OCI-M2 (cell line): ENCODE data around the gene TEAD2.
A peak's percentile ranks its signal among the peaks of the same experiment; 100 is the strongest.
"Not testable (repeated sequence)": the region's sequence is repeated elsewhere in the genome, so short reads cannot be mapped to it uniquely, and the experiment has no call there.

Experiments
- DNase-seq: peaks from one replicate; lab custom pipeline; 2025; ENCODE audit not compliant: unreplicated experiment; lab: John Stamatoyannopoulos, UW

Gene TEAD2

GRCh38 chr19:49387936-49388372 is 25.7 kb upstream of the TEAD2 start, which contains the start of gene KASH5:
Gene KASH5, plus strand, starts transcription at chr19:49388249. Its CDS starts 2,635 bp downstream, at chr19:49390884.
- DNase-seq, result no peak

DNA sequence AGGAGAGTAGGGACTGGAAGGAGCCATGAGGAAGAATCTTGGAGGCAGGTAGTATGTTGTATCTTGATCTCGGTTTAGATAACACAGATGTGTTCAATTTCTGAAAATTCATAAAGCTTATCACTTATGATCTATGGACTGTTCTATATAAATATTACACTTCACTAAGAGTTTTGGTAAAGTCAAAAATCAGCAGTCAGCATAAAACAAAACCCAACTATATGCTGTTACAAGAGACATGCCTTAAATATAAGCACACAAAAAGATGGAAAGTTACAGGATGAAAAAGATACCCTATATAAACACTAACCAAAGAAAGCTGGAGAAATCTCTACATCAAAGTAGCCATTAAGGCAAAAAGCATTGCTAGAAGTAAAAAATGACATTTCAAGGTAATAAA is 21.4 kb upstream of the TEAD2 start:
- no peak for DNase-seq

GRCh38 chr19:49382639-49383038 is 20.4 kb upstream of the TEAD2 start:
- DNase-seq, result no peak

- no peak for DNase-seq
Observed at GRCh38 chr19:49380391-49380790, 18.2 kb upstream of the TEAD2 start.

GRCh38 chr19:49378512-49378911 is 16.3 kb upstream of the TEAD2 start:
- no peak for DNase-seq

DNA sequence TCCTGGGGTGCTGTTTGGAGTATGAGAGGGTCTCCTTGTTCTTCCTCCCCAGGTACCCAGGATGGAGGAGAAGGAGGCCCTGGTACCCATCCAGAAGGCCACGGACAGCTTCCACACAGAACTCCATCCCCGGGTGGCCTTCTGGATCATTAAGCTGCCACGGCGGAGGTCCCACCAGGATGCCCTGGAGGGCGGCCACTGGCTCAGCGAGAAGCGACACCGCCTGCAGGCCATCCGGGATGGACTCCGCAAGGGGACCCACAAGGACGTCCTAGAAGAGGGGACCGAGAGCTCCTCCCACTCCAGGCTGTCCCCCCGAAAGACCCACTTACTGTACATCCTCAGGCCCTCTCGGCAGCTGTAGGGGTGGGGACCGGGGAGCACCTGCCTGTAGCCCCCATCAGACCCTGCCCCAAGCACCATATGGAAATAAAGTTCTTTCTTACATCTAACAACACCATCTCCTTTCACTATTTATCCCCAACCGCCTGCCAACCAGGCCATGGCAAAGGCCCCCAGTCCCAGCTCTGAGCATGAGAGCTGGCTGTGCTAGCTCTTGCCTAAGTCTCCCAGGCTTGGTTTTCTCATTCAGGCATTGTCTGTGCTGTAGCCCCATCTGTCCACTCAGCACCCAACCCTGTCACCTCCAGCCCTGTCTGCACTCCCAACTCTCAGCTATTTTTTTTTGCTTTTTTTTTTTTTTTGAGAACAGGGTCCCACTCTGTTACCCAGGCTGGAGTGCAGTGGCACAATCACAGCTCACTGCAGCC is 12.6 kb upstream of the TEAD2 start:
- no peak for DNase-seq

DNA sequence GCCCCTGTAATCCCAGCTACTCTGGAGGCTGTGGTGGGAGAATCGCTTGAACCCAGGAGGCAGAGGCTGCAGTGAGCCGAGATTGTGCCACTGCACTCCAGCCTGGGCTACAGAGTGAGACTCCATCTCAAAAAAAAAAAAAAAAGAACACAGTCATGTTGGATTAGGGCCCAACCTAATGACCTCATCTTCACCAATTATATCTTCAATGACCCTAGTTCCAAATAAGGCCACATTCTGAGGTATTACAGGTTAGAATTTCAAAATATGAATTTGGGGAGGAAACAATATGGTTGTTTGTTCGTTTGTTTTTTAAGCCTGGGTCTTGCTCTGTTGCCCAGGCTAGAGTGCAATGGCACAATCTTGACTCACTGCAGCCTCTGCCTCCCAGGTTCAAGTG is 11.0 kb upstream of the TEAD2 start:
- DNase-seq, result not testable (repeated sequence)

DNA sequence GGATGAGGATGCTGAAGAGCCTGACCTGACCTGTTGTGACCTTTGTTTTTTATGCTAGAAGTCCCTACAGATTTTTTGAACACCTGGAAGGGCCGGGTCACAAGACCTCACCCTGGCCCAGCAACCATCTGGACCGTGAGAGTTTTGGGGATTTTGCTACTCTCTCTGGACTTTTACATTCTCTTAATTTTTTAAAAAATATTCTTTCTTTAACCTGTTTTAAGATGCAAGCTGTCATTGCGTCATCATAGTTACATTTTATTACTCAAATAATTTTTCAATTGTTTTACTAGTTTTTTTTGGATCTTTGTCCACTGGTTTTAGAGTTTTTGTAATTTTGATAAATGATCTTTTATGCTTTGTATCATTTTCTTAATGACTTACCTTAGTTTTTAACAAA is 9.0 kb upstream of the TEAD2 start:
- no peak for DNase-seq

DNA sequence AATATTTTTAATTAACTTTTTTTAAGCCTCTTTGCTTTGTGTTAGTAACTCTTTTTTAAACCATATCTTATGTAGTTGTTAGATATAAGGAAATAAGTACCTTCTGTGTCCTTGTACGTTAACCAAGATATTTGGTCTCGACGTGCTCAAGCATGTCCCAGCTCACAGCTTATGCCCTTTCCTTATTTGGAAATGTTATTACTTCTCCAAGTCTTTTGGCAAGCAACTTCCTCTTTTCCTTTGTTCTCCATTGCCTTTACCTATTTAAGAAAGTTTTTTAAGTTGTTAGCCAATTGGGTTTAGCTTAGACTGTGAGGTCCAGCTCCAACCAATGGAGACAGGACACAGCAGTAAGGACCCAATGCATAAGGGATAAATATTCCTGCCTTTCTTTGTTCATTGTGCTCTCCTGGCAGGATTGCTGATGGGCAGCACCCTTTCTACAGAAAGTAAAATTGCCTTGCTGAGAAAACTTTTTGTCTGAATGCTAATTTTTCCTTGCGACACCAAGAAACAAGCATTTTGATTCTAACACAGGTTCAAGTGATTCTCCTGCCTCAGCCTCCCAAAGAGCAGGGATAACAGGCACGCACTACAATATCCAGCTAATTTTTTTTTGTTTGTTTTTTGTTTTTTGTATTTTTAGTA is 6.6 kb upstream of the TEAD2 start:
- no peak for DNase-seq

- no peak for DNase-seq
Observed at GRCh38 chr19:49366110-49366509, 3.9 kb upstream of the TEAD2 start.

DNA sequence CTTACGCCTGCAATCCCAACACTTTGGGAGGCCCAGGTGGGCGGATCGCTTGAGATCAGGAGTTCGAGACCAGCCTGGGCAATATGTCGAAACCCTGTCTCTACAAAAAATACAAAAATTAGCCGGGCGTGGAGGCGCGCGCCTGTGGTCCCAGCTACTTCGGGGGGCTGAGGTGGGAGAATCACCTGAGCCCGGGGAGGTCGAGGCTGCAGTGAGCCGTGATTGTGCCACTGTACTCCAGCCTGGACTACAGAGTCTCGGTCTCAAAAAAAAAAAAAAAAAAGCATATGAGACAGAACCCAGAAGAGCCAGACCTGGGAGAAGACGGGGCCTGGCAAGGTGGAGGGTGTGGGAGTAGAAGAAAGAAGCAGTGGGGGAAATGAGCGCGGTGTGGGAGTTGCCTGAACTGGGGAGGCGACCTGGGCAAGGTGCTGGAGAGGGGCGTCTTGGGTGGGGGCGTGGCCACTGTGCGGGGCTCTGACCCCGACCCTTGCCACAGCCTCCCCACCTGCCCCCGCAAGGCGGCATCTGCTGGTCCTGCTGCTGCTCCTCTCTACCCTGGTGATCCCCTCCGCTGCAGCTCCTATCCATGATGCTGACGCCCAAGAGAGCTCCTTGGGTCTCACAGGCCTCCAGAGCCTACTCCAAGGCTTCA is 2.0 kb upstream of the TEAD2 start:
- no peak for DNase-seq

- DNase-seq, result peak; percentile 87
Observed at GRCh38 chr19:49363268-49364082, 1.3 kb upstream of the TEAD2 start, which contains the start of gene DKKL1. Gene DKKL1, plus strand, starts transcription at chr19:49363877. Its CDS starts 122 bp downstream, at chr19:49363999.

- DNase-seq, result no peak
Observed at GRCh38 chr19:49362929-49363267, 682 bp upstream of the TEAD2 start.

GRCh38 chr19:49361438-49362047 is 673 bp downstream of the TEAD2 start:
- DNase-seq, result no peak

DNA sequence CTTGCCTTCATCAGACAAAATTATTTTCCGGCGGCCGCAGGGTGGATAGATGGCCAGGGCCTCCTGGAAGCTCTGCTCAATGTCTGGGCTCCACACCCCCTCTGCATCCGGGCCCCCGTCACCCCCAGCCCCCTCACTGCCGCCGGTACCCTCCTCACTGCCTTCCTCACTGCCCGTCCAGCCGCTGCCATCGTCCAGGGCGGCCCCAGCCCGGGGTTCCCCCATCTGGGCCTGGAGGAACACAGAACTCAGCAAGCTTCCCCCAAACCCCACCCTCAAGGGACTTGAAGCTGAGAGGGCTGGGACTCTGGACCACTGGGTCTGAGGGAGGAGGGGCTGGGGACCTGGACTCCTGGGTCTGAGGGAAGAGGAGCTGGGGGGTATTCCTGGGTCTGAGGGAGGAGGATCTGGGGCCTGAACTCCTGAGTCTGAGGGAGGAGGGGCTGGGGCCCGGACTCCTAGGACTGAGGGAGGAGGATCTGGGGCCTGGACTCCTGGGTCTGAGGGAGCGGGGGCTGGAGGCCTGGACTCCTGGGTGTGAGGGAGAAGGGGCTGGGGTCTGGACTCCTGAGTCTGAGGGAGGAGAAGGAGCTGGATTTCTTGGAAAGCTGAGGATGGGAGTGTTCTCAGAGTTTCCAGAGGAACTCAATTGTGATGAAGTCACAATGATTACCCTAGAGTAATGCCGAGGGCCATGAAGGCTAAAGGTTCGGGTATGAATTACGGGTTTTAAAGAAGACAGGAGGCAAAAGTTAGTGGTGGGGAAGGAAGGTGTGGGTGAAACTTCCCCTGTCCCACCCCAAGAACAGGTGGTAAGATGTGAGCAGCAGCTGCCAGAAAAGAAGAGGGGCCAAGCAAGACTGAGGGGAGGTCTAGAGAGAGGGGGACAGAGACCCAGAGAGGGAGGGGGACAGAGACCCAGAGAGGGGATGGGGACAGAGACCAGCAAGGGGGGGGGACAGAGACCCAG is 2.1 kb downstream of the TEAD2 start:
- DNase-seq, result no peak

- no peak for DNase-seq
Observed at GRCh38 chr19:49357186-49357585, 5.0 kb downstream of the TEAD2 start.

DNA sequence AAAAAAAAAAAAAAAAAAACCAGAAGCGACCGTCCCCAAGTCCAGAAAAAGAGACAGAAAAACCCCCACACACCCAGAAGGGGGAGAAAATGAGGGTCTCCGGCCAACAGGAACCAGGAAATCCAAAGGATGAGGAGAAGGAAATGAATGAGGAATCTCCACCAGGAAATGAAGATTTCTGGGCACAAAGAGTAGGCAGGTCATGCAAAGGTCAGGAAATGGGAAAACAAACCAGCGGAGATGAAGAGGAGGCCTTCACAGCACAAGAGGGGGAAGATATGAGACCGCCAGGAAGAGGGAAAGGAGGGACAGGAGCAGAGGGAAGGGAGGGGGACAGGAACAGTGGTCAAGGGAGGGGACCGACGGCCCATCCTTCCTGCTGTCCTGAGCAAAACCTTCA is 5.8 kb downstream of the TEAD2 start:
- DNase-seq, result no peak

GRCh38 chr19:49355909-49356353 is 6.3 kb downstream of the TEAD2 start:
- DNase-seq, result no peak

- no peak for DNase-seq
Observed at GRCh38 chr19:49349567-49349966, 12.6 kb downstream of the TEAD2 start.
